Subcutaneous abdominal adipose tissue (tissue), 5 donors: ENCODE measurements around the gene THSD8.

Experiments
- H3K27ac ChIP-seq: one replicate; pipeline ENCODE4 v1.7.0; 2013; ENCODE audit warnings: low read depth, mild to moderate bottlenecking, inconsistent platforms, low read length, moderate library complexity
- H3K27me3 ChIP-seq, 5 donors: one replicate each; pipeline ENCODE4 v1.7.0; 2013; ENCODE audit warnings: low read length in 5 of 5, inconsistent platforms in 1 of 5; ENCODE audit not compliant: control insufficient read depth in 5 of 5, insufficient read depth in 4 of 5
- H3K36me3 ChIP-seq, 5 donors: one replicate each; pipeline ENCODE4 v1.7.0; 2013; ENCODE audit warnings: low read length in 5 of 5; ENCODE audit not compliant: control insufficient read depth in 5 of 5, insufficient read depth in 5 of 5
- H3K4me1 ChIP-seq, 5 donors: one replicate each; pipeline ENCODE4 v1.7.0; 2013; ENCODE audit warnings: low read length in 5 of 5, mild to moderate bottlenecking in 3 of 5, moderate library complexity in 1 of 5; ENCODE audit not compliant: control insufficient read depth in 5 of 5, insufficient read depth in 5 of 5
- H3K4me3 ChIP-seq, 5 donors: one replicate each; pipeline ENCODE4 v1.7.0; 2013; ENCODE audit warnings: low read length in 5 of 5, low read depth in 1 of 5
- H3K9ac ChIP-seq, 5 donors: one replicate each; pipeline ENCODE4 v1.7.0; 2013; ENCODE audit warnings: low read length in 5 of 5, mild to moderate bottlenecking in 4 of 5, moderate library complexity in 3 of 5
- H3K9me3 ChIP-seq, 5 donors: one replicate each; pipeline ENCODE4 v1.7.0; 2013; ENCODE audit warnings: low read length in 5 of 5; ENCODE audit not compliant: control insufficient read depth in 5 of 5
- donor health status: healthy.
- donor health status: healthy.
- donor health status: healthy.
- donor health status: healthy.
- donor health status: healthy.

The THSD8 gene

DNA sequence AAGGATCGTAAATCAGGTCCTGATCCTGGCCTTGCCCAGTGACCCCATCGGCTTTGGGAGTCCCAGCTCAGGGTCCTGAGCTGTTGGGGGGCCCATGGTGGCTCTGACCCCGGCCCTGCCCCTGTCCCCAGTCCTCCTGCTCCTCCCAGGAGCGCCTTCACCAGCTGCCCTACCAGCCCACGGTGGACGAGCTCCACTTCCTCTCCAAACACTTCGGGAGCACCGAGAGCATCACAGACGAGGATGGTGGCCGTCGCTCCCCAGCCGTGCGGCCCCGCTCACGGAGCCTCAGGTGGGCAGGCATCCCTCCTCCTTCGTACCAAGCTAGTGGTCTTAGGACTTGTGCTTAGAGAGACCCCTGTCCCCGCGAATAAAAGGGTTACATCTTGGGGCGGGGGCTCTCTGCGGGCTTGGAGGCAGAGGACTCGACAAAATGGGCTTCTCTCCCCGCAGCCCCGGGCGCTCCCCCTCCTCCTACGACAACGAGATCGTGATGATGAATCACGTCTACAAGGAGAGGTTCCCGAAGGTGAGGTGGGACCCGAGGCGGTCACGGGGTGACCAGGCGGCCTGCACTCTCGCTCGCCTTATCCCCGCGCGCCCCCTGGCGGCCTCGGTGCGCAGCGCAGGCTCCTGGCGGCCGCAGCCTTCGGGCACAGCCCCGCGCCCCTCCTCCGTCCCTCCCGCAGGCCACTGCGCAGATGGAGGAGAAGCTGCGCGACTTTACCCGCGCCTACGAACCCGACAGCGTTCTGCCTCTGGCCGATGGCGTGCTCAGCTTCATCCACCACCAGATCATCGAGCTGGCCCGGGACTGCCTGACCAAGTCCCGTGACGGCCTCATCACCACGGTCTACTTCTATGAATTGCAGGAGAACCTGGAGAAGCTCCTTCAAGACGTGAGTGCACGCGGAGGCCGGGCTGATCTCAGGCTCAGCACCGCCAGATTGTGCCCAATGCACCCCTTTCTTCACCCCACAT, 45.6 kb downstream of the THSD8 start:
- Histone ChIP-seq H3K9me3 (no peaks in the 10 kb centered on the region), H3K9ac (peak overlapping the region in 1 of 5 donors; percentile 28), H3K36me3 (no peaks in the 10 kb centered on the region), H3K27me3 (peaks cover 3 to 22% (median 17%) of the 10 kb centered on the region in 5 donors), H3K4me3 (peak overlapping the region in 3 of 5 donors; percentile 22 to 60 (median 46)), H3K27ac (no peak overlapping the region), H3K4me1 (peaks cover 0 to 10% (median 9%) of the 10 kb centered on the region in 5 donors)
